H1 (cell line): ENCODE data around the gene BPGM. TPM values are rescaled to one million over a fixed set of nuclear protein-coding genes. Genes with fewer than 3 reads are reported as not detected.

Experiments used
- CTCF ChIA-PET: fragments of 300-600 bp; sonication (Branson Sonifier 250); formaldehyde crosslinking; loops from one replicate; lab custom pipeline; 2021; ENCODE audit not compliant: partially characterized antibody; lab: Charles Lee
- POLR2A ChIA-PET: fragments of 300-600 bp; sonication (Branson Sonifier 250); formaldehyde crosslinking; loops from one replicate; lab custom pipeline; 2021; ENCODE audit warnings: inconsistent platforms; ENCODE audit not compliant: partially characterized antibody; lab: Charles Lee
- DNase-seq, 2 experiments: peaks; one replicate each; pipeline versions ENCODE4 v3.0.0 to v3.0.0-alpha.2; 2010 to 2022; ENCODE audit warnings: low spot score in 2 of 2, low read depth in 1 of 2, mixed read lengths in 1 of 2
- FAIRE-seq: peaks from 2 replicates; lab custom pipeline; 2011; peaks lifted over from hg19 to GRCh38; lab: Jason Lieb, UNC
- H2AFZ ChIP-seq: 2 replicates; pipeline ENCODE4 v1.8.1; 2012; ENCODE audit warnings: low read length, inconsistent platforms
- H2AK5ac ChIP-seq: 2 replicates; pipeline ENCODE4 v1.6.1; 2013; ENCODE audit warnings: low read depth, low read length
- H2BK120ac ChIP-seq: replicated peaks from 2 replicates; pipeline ENCODE3; 2013; ENCODE audit warnings: low read depth, low read length, inconsistent platforms
- H2BK12ac ChIP-seq: 2 replicates; pipeline ENCODE4 v1.6.1; 2013; ENCODE audit warnings: low read depth, low read length
- H2BK15ac ChIP-seq: 2 replicates; pipeline ENCODE4 v1.6.1; 2013; ENCODE audit warnings: low read length
- H2BK20ac ChIP-seq: 2 replicates; pipeline ENCODE4 v1.6.1; 2013; ENCODE audit warnings: low read length
- H2BK5ac ChIP-seq: 2 replicates; pipeline ENCODE4 v1.6.1; 2013; ENCODE audit warnings: low read depth, low read length
- H3K14ac ChIP-seq: 2 replicates; pipeline ENCODE4 v1.6.1; 2013; ENCODE audit warnings: inconsistent platforms; ENCODE audit not compliant: insufficient read length
- H3K18ac ChIP-seq: 2 replicates; pipeline ENCODE4 v1.6.1; 2013; ENCODE audit warnings: low read length; ENCODE audit errors: extremely low read depth
- H3K23ac ChIP-seq: 2 replicates; pipeline ENCODE4 v1.6.1; 2013; ENCODE audit warnings: inconsistent platforms; ENCODE audit not compliant: insufficient read length
- H3K23me2 ChIP-seq: 2 replicates; pipeline ENCODE4 v1.6.1; 2013; ENCODE audit warnings: low read depth, low read length
- H3K27ac ChIP-seq: 2 replicates; pipeline ENCODE4 v1.6.1; 2011; ENCODE audit warnings: low read depth, low read length, inconsistent platforms
- H3K27me3 ChIP-seq, 4 experiments: replicated peaks in 1 of 4; 1 replicate in 1 of 4; 2 replicates in 3 of 4; pipeline versions ENCODE4 v1.6.1 to v1.8.1; 2011 to 2013; ENCODE audit warnings: low read length in 3 of 4, mild to moderate bottlenecking in 3 of 4, inconsistent platforms in 2 of 4, mixed read lengths in 2 of 4, moderate library complexity in 1 of 4; ENCODE audit not compliant: control insufficient read depth in 3 of 4, insufficient read depth in 3 of 4; ENCODE audit errors: extremely low read depth in 1 of 4
- H3K36me3 ChIP-seq, 4 experiments: 2 replicates each; pipeline versions ENCODE4 v1.6.1 to v1.8.1; 2011 to 2013; ENCODE audit warnings: mild to moderate bottlenecking in 4 of 4, low read length in 3 of 4, moderate library complexity in 2 of 4, control low read depth in 1 of 4, inconsistent platforms in 1 of 4; ENCODE audit not compliant: insufficient read depth in 4 of 4, control insufficient read depth in 2 of 4
- H3K4ac ChIP-seq: replicated peaks from 2 replicates; pipeline ENCODE3; 2013; ENCODE audit warnings: low read length, low read depth, mixed read lengths, inconsistent platforms; ENCODE audit not compliant: insufficient read length
- H3K4me1 ChIP-seq, 4 experiments: replicated peaks in 1 of 4; 1 replicate in 1 of 4; 2 replicates in 3 of 4; pipeline versions ENCODE4 v1.6.1 to v1.8.1; 2011 to 2013; ENCODE audit warnings: low read length in 3 of 4, inconsistent platforms in 2 of 4, mixed read lengths in 1 of 4; ENCODE audit not compliant: insufficient read depth in 4 of 4, control insufficient read depth in 3 of 4
- H3K4me2 ChIP-seq, 2 experiments: 2 replicates each; pipeline versions ENCODE4 v1.6.1 to v1.8.1; 2011 to 2013; ENCODE audit warnings: low read depth in 2 of 2, low read length in 2 of 2, control low read depth in 1 of 2, inconsistent platforms in 1 of 2, mild to moderate bottlenecking in 1 of 2; ENCODE audit not compliant: insufficient read depth in 1 of 2
- H3K4me3 ChIP-seq, 4 experiments: fragments of 200-600, 300-600 bp in 1 of 4; sonication (generic), shearing (Covaris generic), sonication (Bioruptor Twin) in 1 of 4; 2 replicates each; pipeline versions ENCODE4 v1.5.1 to v1.8.1; 2011 to 2016; ENCODE audit warnings: low read length in 4 of 4, low read depth in 3 of 4, control low read depth in 2 of 4, inconsistent platforms in 2 of 4, mild to moderate bottlenecking in 2 of 4, mixed read lengths in 1 of 4, moderate library complexity in 1 of 4; ENCODE audit not compliant: insufficient read depth in 2 of 4; ENCODE audit errors: extremely low read depth in 1 of 4
- H3K56ac ChIP-seq: replicated peaks from 2 replicates; pipeline ENCODE3; 2013; ENCODE audit warnings: low read depth, mild to moderate bottlenecking, mixed read lengths, low read length, inconsistent platforms; ENCODE audit not compliant: insufficient read length
- H3K79me1 ChIP-seq: 2 replicates; pipeline ENCODE4 v1.6.1; 2013; ENCODE audit warnings: low read depth, low read length, control low read depth
- H3K79me2 ChIP-seq, 2 experiments: 2 replicates each; pipeline versions ENCODE4 v1.6.1 to v1.8.1; 2012 to 2013; ENCODE audit warnings: low read length in 2 of 2, mild to moderate bottlenecking in 2 of 2, inconsistent platforms in 1 of 2; ENCODE audit not compliant: insufficient read depth in 2 of 2, control insufficient read depth in 1 of 2
- H3K9ac ChIP-seq, 4 experiments: replicated peaks in 1 of 4; 1 replicate in 1 of 4; 2 replicates in 3 of 4; pipeline versions ENCODE4 v1.6.1 to v1.8.1; 2011 to 2013; ENCODE audit warnings: low read depth in 3 of 4, low read length in 3 of 4, control low read depth in 2 of 4, mild to moderate bottlenecking in 2 of 4, moderate library complexity in 2 of 4, inconsistent platforms in 1 of 4; ENCODE audit errors: extremely low read depth in 1 of 4
- H3K9me3 ChIP-seq, 2 experiments: 2 replicates each; pipeline versions ENCODE4 v1.6.1 to v1.8.1; 2012 to 2013; ENCODE audit warnings: mild to moderate bottlenecking in 2 of 2, moderate library complexity in 2 of 2, control low read depth in 1 of 2, inconsistent platforms in 1 of 2, low read depth in 1 of 2, low read length in 1 of 2, mixed read lengths in 1 of 2; ENCODE audit not compliant: insufficient read depth in 2 of 2
- H4K20me1 ChIP-seq, 2 experiments: replicated peaks in 1 of 2; 2 replicates each; pipeline versions ENCODE3 to v1.8.1; 2011 to 2013; ENCODE audit warnings: inconsistent platforms in 2 of 2, low read length in 2 of 2, mild to moderate bottlenecking in 1 of 2; ENCODE audit not compliant: insufficient read depth in 2 of 2, control insufficient read depth in 1 of 2
- H4K5ac ChIP-seq: 2 replicates; pipeline ENCODE4 v1.6.1; 2013; ENCODE audit warnings: low read length, low read depth, mixed read lengths, inconsistent platforms; ENCODE audit not compliant: insufficient read length
- H4K8ac ChIP-seq: 2 replicates; pipeline ENCODE4 v1.8.0; 2013; ENCODE audit warnings: mild to moderate bottlenecking, moderate library complexity, low read length, inconsistent platforms; ENCODE audit not compliant: insufficient read depth; ENCODE audit errors: extremely low read depth
- H4K91ac ChIP-seq: replicated peaks from 2 replicates; pipeline ENCODE3; 2013; ENCODE audit warnings: low read length, mixed read lengths, inconsistent platforms; ENCODE audit not compliant: insufficient read length
- ATF2 ChIP-seq: IDR thresholded peaks from 2 replicates; pipeline ENCODE4 v1.6.1; 2012; ENCODE audit warnings: low read length, inconsistent platforms
- BRCA1 ChIP-seq: IDR thresholded peaks from 2 replicates; pipeline ENCODE4 v1.6.1; 2012; ENCODE audit warnings: low read depth, low read length, improper control_type of control experiment
- CEBPB ChIP-seq: IDR thresholded peaks from 2 replicates; pipeline ENCODE4 v1.6.1; 2012; ENCODE audit warnings: low read depth, low read length
- CHD1 ChIP-seq: IDR thresholded peaks from 2 replicates; pipeline ENCODE4 v1.6.1; 2012; ENCODE audit warnings: low read depth, low read length, improper control_type of control experiment
- JUND ChIP-seq: IDR thresholded peaks from 2 replicates; pipeline ENCODE4 v1.6.1; 2011; ENCODE audit warnings: mild to moderate bottlenecking, improper control_type of control experiment, low read length
- SP2 ChIP-seq: IDR thresholded peaks from 2 replicates; pipeline ENCODE4 v1.6.1; 2012; ENCODE audit warnings: mild to moderate bottlenecking, low read length, inconsistent platforms
- SP4 ChIP-seq: IDR thresholded peaks from 2 replicates; pipeline ENCODE4 v1.6.1; 2012; ENCODE audit warnings: low read length, inconsistent platforms
- SUZ12 ChIP-seq: fragments of 200-600 bp; sonication (generic); IDR thresholded peaks from 2 replicates; pipeline ENCODE4 v1.6.1; 2012; ENCODE audit warnings: mild to moderate bottlenecking, inconsistent platforms, low read length, moderate library complexity, mixed read lengths
- TAF1 ChIP-seq: IDR thresholded peaks from 2 replicates; pipeline ENCODE4 v1.6.1; 2011; ENCODE audit warnings: mild to moderate bottlenecking, low read depth, low read length
- TAF7 ChIP-seq: optimal IDR thresholded peaks from 2 replicates; pipeline ENCODE3; 2011; ENCODE audit warnings: low read depth, mild to moderate bottlenecking, inconsistent platforms, low read length, moderate library complexity, borderline replicate concordance
- TEAD4 ChIP-seq: IDR thresholded peaks from 2 replicates; pipeline ENCODE4 v1.6.1; 2012; ENCODE audit warnings: low read depth, low read length, inconsistent platforms, mixed read lengths
- WGBS, 2 experiments: shearing (Covaris generic) in 1 of 2; methylation state at CpG; one replicate each; pipeline versions ENCODE4 v1.1.6 to v1.1.7; 2013 to 2015; ENCODE audit warnings: low lambda C conversion rate in 2 of 2, mixed read lengths in 2 of 2, inconsistent platforms in 1 of 2, low coverage in 1 of 2, missing lambda C conversion rate in 1 of 2; ENCODE audit not compliant: insufficient replicate concordance in 2 of 2, insufficient coverage in 1 of 2, insufficient read length in 1 of 2; ENCODE audit errors: extremely low coverage in 1 of 2, missing lambda C conversion rate in 1 of 2; 5-methylcytosine and 5-hydroxymethylcytosine counted together
- polyA plus RNA-seq, 7 experiments: library from polyadenylated mRNA; depleted of rRNA in 3 of 7; stranded (reverse) in 5 of 7; unstranded in 2 of 7; fragments of >200 nt in 5 of 7; fragments of 200-250 nt in 2 of 7; gene quantifications; 1 replicate in 5 of 7; 2 replicates in 1 of 7; 4 replicates in 1 of 7; pipeline versions ENCODE4 v1.2.1 to v1.2.3, GENCODE V29; 2011 to 2013; ENCODE audit warnings: missing spikeins in 2 of 7, mixed read lengths in 2 of 7
- total RNA-seq: library from RNA; stranded (reverse); fragmentation: NEBNext Ultra II Directional; extraction: Animal tissue kit (Norgen Biotek cat#: 25700); gene quantifications from 2 replicates; pipeline ENCODE4 v1.2.1, GENCODE V29; 2021

BPGM gene
- total and polyA plus RNA-seq, 2 of the 8 experiments (the other 6 are each of a cell fraction or from before 2014, with no cell fraction given), result 9.7 to 15.3 TPM

- Histone ChIP-seq H4K8ac (no peak overlapping the region), H2BK15ac (no peak overlapping the region), H3K4me3 (no peak overlapping the region), H3K14ac (no peak overlapping the region), H4K5ac (no peak overlapping the region), H3K56ac (no peak overlapping the region), H3K4me1 (no peaks in the 10 kb centered on the region), H3K9ac (no peak overlapping the region), H2AFZ (no peak overlapping the region), H2BK5ac (no peak overlapping the region), H3K27ac (no peak overlapping the region), H3K36me3 (no peaks in the 10 kb centered on the region), H3K79me2 (no peaks in the 10 kb centered on the region), H4K91ac (no peak overlapping the region), H3K27me3 (peaks cover 0 to 2% (median under 1%) of the 10 kb centered on the region in 4 experiments; a peak in 1 of 7 replicates), H3K23ac (no peak overlapping the region), H2BK12ac (no peak overlapping the region), H3K79me1 (no peaks in the 10 kb centered on the region), H3K23me2 (0 out of 2 replicates have a peak, but pooled peaks cover 2% of the 10 kb centered on the region), H2AK5ac (no peak overlapping the region), H3K4me2 (no peak overlapping the region), H3K18ac (no peak overlapping the region), H2BK20ac (no peak overlapping the region), H3K4ac (no peak overlapping the region), H2BK120ac (no peak overlapping the region), H3K9me3 (no peaks in the 10 kb centered on the region), H4K20me1 (no peaks in the 10 kb centered on the region)
- TF ChIP-seq TAF1 (no peak), CHD1 (no peak), SP4 (no peak), CEBPB (no peak), ATF2 (no peak), SP2 (no peak), JUND (no peak), TEAD4 (no peak), TAF7 (no peak), BRCA1 (no peak), SUZ12 (no peak)
- ChIA-PET POLR2A (no interaction called here), CTCF (interaction anchor here (0.6 to 17.5 kb wide), 6 partner anchors 10 to 215 kb away, joined by 3 to 249 read pairs (median 4); partner anchors contain the start of gene BPGM)
- WGBS, 2 experiments, result 78% methylated on average over 3 of the region's 3 CpGs; no CpG with 5 or more reads in 1 of the 2 experiments
- no peak for FAIRE-seq
- no peak for DNase-seq
These were observed 81.1 kb downstream of the BPGM start for GRCh38 chr7:134727711-134728110.
